22Rv1 (cell line): ENCODE measurements around the gene FCGR1A.
"Not testable (repeated sequence)": the region's sequence is repeated elsewhere in the genome, so short reads cannot be mapped to it uniquely, and the experiment has no call there.

Experiments
- ZFX ChIP-seq: fragments of 450-650 bp; IDR thresholded peaks from 2 replicates; pipeline ENCODE4 v1.6.1; 2017; ENCODE audit warnings: antibody characterized with exemption, borderline replicate concordance
- TF ChIP-seq, protein P1 (sequence below): fragments of 450-650 bp; IDR thresholded peaks from 2 replicates; pipeline ENCODE4 v1.5.1; 2017; ENCODE audit warnings: mild to moderate bottlenecking

DNA sequence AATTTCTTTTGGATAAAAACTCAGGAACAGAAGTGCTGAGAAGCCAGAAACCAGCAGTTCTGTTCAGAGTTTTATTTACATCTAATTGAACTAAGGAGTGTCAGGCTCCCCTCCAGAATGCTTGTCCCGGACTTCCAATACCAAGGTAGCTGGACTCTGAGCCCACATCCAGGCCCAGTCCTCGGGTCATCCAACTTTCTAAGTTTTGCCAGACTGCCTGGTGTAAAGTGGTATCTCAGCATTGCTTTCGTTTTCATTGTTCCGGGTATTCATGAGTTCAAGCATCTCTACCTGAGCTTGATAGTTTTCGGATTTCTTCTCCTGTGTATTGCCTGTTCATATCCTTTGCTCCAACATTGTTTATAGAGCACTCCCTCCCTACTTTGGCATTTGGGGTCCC is 37.9 kb downstream of the FCGR1A start:
- TF ChIP-seq, protein P1, sequence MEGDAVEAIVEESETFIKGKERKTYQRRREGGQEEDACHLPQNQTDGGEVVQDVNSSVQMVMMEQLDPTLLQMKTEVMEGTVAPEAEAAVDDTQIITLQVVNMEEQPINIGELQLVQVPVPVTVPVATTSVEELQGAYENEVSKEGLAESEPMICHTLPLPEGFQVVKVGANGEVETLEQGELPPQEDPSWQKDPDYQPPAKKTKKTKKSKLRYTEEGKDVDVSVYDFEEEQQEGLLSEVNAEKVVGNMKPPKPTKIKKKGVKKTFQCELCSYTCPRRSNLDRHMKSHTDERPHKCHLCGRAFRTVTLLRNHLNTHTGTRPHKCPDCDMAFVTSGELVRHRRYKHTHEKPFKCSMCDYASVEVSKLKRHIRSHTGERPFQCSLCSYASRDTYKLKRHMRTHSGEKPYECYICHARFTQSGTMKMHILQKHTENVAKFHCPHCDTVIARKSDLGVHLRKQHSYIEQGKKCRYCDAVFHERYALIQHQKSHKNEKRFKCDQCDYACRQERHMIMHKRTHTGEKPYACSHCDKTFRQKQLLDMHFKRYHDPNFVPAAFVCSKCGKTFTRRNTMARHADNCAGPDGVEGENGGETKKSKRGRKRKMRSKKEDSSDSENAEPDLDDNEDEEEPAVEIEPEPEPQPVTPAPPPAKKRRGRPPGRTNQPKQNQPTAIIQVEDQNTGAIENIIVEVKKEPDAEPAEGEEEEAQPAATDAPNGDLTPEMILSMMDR: not testable (repeated sequence)
- TF ChIP-seq ZFX: not testable (repeated sequence)
